ENCODE results near the gene PDGFD.
"Not testable (repeated sequence)": the region's sequence is repeated elsewhere in the genome, so short reads cannot be mapped to it uniquely, and the experiment has no call there.

PDGFD gene

DNA sequence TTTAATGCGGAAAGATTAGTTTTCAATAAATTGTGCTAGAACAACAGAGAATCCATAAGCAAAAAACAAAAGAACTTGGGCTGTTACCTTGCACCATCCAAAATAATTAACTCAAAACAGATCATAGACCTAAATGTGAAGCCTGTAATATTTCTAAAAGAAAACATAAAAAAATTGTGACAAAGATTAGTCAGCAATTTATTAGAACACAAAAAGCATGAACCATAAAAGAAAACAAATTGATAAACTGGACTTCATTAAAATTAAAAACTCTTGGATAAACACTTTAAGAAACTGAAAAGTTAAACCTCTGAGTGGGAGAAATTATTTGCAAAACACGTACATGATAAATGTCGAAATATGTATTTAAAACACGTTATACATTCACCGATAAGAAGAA lies 106.0 kb downstream of the PDGFD start:
- TF ChIP-seq, protein P1, sequence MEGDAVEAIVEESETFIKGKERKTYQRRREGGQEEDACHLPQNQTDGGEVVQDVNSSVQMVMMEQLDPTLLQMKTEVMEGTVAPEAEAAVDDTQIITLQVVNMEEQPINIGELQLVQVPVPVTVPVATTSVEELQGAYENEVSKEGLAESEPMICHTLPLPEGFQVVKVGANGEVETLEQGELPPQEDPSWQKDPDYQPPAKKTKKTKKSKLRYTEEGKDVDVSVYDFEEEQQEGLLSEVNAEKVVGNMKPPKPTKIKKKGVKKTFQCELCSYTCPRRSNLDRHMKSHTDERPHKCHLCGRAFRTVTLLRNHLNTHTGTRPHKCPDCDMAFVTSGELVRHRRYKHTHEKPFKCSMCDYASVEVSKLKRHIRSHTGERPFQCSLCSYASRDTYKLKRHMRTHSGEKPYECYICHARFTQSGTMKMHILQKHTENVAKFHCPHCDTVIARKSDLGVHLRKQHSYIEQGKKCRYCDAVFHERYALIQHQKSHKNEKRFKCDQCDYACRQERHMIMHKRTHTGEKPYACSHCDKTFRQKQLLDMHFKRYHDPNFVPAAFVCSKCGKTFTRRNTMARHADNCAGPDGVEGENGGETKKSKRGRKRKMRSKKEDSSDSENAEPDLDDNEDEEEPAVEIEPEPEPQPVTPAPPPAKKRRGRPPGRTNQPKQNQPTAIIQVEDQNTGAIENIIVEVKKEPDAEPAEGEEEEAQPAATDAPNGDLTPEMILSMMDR (IDR thresholded peaks at IDR 0.05; ENCODE audit: control insufficient read depth, insufficient read depth, low read depth, low read length, missing control alignments): no peak
- no peak for DNase-seq (ENCODE audit: low read depth)
- no peak overlapping the region for H3K4me3 ChIP-seq (ENCODE audit: control insufficient read depth, low read depth, low read length)

DNA sequence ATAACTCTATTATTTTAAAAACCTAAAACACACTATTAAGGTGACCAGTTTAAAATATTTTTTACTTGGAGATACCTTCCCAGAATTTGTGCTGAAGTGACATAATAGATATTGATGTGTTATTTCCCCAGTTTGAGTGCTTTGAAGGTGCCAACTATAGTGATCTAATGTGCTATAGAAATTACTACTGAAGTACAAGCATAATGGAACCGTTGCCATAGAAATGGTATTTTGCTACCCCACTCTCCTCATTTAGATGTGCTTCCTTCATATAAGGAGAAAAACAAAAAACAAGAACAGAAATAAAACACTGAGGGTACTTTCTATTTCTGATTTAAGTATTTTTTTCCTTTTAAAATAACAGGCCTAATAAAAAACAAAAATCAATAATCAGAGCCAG lies 108.4 kb downstream of the PDGFD start:
- H3K4me3 ChIP-seq (ENCODE audit: control insufficient read depth, low read depth, low read length): no peak overlapping the region
- TF ChIP-seq, protein P1 (IDR thresholded peaks at IDR 0.05; ENCODE audit: control insufficient read depth, insufficient read depth, low read depth, low read length, missing control alignments): no peak
- no peak for DNase-seq (ENCODE audit: low read depth)

DNA sequence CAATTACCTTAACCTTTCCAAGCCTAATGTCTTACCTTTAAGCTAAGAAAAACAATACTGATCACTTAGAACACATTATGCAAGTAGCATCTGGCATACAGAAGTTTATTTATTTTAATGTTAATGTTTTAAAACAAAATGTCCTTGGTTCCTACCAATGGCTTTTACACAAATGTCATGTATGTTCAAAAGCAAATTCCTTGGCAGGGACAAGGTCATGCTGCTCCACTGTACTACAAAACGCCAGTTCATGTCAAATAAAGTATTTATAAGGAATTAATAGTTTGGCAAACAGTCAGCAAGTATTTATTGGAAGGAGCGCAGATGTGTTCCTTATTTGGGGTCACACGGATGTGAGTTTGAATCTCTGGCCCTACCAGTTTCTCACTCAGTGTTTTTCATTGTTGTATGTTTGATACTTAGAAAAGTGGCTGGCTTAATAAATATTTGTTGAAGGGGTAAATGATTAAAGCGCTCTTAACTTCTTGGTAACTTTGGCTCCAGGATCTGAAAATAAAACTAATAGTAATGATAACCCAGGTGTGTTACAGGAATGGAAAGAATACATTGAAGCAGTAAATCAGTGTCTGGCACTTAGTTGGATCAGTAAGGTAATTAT lies 108.9 kb downstream of the PDGFD start:
- TF ChIP-seq, protein P1 (IDR thresholded peaks at IDR 0.05; ENCODE audit: control insufficient read depth, insufficient read depth, low read depth, low read length, missing control alignments): no peak
- DNase-seq (ENCODE audit: low read depth): no peak
- H3K4me3 ChIP-seq (ENCODE audit: control insufficient read depth, low read depth, low read length): no peak overlapping the region

DNA sequence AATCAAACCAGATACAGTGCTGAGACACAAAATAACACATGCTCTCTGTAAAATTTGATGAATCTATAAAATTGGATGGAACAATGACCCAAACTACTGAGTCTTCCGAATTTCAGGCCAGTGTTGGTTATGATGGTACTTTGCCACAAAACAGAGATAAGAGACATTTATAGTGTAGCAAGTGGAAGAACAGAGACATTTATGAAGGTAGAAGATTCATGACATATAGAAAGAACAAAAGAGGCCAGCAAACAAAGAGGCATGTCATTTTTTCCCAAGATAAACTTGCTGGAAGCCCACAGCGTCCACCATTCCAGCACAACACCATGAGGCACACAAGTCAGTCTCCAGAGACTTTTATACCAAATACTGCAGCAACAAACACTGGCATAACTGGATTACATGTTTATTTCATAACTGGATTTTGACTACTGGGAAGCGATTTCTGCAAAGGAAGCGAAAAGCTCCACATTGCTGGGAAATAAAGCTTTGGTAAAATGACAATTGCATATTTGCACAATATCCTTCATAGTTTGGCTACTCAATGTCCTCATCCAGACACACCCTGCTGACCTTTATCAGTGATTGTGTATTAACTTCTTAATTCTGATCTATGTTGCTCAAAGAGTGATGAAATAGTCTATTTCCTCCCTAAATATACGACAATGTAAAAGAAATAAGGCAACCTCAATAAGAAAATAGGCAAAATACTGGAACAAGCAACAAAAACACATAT lies 110.0 kb downstream of the PDGFD start:
- DNase-seq (ENCODE audit: low read depth): no peak
- TF ChIP-seq, protein P1 (IDR thresholded peaks at IDR 0.05; ENCODE audit: control insufficient read depth, insufficient read depth, low read depth, low read length, missing control alignments): no peak
- no peak overlapping the region for H3K4me3 ChIP-seq (ENCODE audit: control insufficient read depth, low read depth, low read length)

- H3K4me3 ChIP-seq (ENCODE audit: control insufficient read depth, low read depth, low read length): no peak overlapping the region
- DNase-seq (ENCODE audit: low read depth): no peak
- TF ChIP-seq, protein P1 (IDR thresholded peaks at IDR 0.05; ENCODE audit: control insufficient read depth, insufficient read depth, low read depth, low read length, missing control alignments): no peak
Measured at GRCh38 chr11:104051778-104052177, 112.2 kb downstream of the PDGFD start.

- no peak for DNase-seq (ENCODE audit: low read depth)
- no peak overlapping the region for H3K4me3 ChIP-seq (ENCODE audit: control insufficient read depth, low read depth, low read length)
- TF ChIP-seq, protein P1 (IDR thresholded peaks at IDR 0.05; ENCODE audit: control insufficient read depth, insufficient read depth, low read depth, low read length, missing control alignments): no peak
Measured at GRCh38 chr11:104049116-104049515, 114.8 kb downstream of the PDGFD start.

DNA sequence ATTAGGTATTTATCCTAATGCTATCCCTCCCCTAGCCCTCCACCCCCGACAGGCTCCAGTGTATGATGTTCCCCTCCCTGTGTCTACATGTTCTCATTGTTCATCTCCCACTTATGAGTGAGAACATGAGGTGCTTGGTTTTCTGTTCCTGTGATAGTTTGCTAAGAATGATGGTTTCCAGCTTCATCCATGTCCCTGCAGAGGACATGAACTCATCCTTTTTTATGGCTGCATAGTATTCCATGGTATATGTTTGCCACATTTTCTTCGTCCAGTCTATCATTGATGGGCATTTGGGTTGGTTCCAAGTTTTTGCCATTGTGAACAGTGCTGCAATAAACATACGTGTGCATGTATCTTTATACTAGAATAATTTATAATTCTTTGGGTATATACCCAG lies 117.1 kb downstream of the PDGFD start:
- not testable (repeated sequence) for H3K4me3 ChIP-seq (ENCODE audit: control insufficient read depth, low read depth, low read length); DNase-seq (ENCODE audit: low read depth)
